Activated T-helper 9 cell treated with anti-CD3 and anti-CD28 coated beads, Interleukin-2, amount 50 U/mL, for 16 hours (primary cell): Measurements from ENCODE around the gene NKAIN2.
"Not testable (repeated sequence)": the region's sequence is repeated elsewhere in the genome, so short reads cannot be mapped to it uniquely, and the experiment has no call there.

Source experiments
- DNase-seq: peaks from one replicate; pipeline ENCODE4 v3.0.0-alpha.2; 2020; ENCODE audit warnings: low read depth

NKAIN2 gene

GRCh38 chr6:123895346-123895745, 91.7 kb downstream of the NKAIN2 start:
- no peak for DNase-seq

DNA sequence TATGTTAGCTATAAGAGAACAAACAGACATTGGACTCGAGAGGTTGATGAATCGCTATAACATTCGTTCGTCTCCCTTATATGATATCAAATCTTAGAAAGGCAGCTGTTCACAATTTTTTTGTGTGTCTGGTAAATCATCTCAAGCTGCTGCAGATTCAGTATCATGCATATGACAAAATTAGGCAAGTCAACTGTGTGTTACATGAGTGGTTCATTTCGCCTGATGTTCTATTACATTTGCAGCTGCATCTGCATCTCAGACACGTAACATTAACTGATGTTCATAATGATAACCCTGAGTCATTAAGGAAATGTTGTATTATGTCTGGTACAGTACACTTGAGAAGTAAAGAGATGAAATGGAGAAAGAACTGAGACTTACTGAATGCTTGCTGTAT, 92.1 kb downstream of the NKAIN2 start:
- DNase-seq, result no peak

GRCh38 chr6:123896869-123897268, 93.2 kb downstream of the NKAIN2 start:
- no peak for DNase-seq

GRCh38 chr6:123897965-123898364, 94.3 kb downstream of the NKAIN2 start:
- no peak for DNase-seq

DNA sequence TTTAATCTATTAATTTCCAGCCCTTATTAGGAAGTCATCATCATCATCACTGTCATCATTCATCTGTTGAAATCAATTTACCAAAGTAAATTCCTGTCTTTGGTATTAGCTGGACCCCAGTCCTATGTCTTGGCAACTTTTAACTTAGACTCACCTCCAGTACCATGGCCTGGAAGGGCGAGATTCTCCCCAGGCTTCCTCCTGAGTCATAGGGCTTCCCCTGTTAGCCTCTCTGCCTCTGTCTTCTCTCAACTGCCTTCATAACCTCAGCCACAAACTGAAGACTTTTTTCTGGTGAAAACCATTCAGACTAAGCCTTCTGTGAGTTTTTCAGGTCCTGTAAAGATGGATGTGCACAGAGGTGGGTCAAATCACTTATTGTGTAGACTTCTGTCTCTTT, 95.0 kb downstream of the NKAIN2 start:
- no peak for DNase-seq

DNA sequence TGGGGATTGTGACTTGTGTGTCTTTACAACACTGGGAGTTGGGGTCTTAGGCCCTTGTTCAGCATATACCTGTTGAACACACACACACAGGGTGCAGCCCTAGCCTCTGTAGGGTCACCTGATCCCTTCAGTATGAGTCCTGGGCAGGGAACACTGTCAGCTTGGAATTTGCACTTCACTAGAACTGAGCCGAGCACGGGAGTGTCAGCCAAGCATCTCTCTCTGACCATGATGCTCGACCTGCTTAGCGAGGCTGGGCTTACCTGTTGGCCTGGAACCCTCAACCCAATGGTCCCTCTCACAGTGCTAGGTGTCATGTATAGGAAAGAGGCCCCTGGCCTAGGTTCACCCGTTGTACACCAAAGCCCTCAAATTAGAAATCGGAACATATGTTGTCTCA, 96.1 kb downstream of the NKAIN2 start:
- no peak for DNase-seq

DNA sequence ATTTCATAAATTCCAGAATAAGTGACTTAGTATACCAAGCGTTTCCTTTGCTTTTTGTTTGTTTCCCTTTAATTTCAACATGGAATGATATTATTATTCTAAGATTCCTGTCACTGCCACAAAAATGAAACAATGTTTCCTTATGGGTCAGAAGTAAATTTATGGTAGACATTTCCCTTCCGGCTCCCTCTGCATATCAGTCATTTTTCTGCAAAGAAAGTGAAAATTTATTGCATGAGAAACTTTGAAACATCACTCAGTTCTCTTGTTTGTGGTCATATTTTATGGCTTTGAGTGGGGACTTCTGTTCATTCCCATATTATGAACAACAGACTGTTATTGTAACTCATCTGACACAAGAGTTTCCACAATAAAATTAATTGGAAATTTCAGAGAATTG, 97.8 kb downstream of the NKAIN2 start:
- no peak for DNase-seq

DNA sequence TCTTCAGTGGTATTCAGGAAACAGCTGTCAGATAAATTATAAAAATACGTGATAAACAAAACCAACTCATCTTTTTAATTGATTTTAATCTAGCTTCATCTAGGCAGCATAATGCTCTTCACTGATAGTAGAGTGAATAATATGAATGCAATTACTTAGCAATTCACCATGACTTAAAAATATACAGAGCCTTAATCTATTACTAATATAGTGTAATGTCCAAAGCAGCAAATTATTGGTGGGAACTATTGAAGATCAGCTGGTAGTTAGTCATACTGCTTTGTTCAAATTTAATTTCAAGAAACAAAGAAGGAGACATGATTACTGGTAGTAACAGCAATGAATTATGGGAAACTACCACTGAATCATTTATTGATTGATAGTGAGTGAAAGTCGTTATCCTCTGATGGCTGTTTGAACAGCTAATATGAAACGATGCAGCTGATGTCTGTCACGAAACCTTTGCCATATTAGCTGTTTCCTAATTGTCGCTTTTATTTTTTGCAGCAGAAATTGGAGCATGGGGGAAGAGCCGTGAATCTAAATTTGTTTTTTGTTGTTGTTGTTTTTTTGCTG, 99.2 kb downstream of the NKAIN2 start:
- no peak for DNase-seq

GRCh38 chr6:123904228-123904627, 100.6 kb downstream of the NKAIN2 start:
- no peak for DNase-seq

GRCh38 chr6:123908797-123909196, 105.1 kb downstream of the NKAIN2 start:
- DNase-seq, result no peak

GRCh38 chr6:123909989-123910388, 106.3 kb downstream of the NKAIN2 start:
- no peak for DNase-seq

- no peak for DNase-seq
These were observed 110.2 kb downstream of the NKAIN2 start for GRCh38 chr6:123913863-123914262.

DNA sequence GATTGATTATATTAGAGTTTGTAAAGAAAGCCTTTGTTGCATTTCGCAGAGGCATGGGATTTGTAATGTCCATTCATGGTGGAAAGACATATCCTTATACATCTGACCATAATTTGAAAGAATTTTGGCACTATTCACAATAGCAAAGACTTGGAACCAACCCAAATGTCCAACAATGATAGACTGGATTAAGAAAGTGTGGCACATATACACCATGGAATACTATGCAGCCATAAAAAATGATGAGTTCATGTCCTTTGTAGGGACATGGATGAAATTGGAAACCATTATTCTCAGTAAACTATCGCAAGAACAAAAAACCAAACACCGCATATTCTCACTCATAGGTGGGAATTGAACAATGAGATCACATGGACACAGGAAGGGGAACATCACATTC, 119.7 kb downstream of the NKAIN2 start:
- DNase-seq, result not testable (repeated sequence)

DNA sequence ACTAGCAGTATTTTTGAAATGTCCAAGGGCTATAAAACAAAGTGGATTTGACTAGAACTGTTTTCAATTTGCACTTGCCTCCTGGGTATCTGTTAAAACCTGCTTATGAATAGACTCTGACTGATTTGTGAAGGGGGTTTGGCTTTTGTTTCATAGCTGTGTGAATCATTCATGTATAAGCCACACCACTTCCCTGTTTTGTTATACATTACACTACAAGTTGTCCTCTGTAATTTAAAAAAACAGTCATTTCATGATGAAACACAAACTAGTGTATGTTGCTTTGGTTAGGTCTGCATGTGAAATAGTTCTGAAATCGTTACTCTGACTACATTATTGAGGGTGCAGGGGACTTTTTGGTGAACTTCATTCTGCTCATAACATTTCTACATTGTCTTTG, 121.7 kb downstream of the NKAIN2 start:
- DNase-seq, result no peak

GRCh38 chr6:123925842-123926399, 122.3 kb downstream of the NKAIN2 start:
- DNase-seq, result no peak

DNA sequence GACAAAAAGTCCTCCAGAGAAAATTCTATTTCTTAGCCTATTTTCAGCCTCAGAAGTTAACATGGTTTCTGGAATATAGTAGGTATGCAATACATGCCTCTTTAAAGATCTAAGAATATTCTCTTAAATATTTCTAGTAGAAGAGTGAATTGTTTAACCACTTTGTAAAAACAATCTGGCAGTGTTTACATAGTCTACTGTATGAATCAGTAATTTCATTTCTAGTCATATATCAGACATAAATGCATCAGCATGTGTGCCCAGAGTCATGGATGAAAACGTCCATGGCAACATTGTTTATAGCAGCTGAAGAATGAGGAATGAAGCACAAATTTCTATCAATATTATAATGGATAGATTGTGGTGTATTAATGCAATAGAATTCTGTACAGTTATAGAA, 124.9 kb downstream of the NKAIN2 start:
- no peak for DNase-seq

GRCh38 chr6:123931928-123932327, 128.3 kb downstream of the NKAIN2 start:
- DNase-seq, result no peak

DNA sequence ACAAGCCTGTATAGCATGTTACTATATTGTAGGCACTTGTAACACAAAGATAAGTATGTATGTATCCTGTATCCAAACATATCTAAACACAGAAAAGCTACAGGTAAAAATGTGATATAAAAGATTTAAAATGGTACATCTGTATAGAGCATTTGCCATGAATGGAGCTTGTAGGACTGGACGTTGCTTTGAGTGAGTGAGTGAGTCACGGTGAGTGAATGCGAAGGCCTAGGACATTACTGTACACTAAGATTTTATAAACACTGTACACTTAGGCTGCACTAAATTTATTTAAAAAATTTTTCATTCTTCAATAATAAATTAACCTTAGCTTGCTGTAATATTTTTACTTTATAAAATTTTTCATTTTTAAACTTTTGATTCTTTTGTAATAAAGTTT, 136.9 kb downstream of the NKAIN2 start:
- DNase-seq, result no peak

DNA sequence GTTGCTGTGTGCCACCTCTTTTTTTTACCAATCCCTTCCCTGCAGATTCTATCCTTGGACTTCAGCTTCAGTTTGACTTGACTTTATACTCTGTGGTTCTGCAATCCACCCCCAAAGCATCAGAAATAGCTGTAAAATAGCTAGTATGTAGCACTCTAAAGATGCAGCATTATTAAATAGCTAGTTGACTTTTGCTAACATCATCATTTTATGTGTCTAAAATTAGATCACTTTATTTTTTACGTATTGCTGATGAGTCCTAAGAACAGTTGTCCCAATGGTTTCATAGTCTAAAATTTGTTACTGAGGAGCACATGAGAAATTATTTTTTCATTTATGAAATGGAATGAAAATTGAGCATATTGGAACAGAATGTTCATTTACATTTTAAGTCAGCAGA, 138.2 kb downstream of the NKAIN2 start:
- no peak for DNase-seq

- DNase-seq, result no peak
These were observed 141.7 kb downstream of the NKAIN2 start for GRCh38 chr6:123945386-123945785.

- DNase-seq, result no peak
These were observed 150.3 kb downstream of the NKAIN2 start for GRCh38 chr6:123953920-123954319.

DNA sequence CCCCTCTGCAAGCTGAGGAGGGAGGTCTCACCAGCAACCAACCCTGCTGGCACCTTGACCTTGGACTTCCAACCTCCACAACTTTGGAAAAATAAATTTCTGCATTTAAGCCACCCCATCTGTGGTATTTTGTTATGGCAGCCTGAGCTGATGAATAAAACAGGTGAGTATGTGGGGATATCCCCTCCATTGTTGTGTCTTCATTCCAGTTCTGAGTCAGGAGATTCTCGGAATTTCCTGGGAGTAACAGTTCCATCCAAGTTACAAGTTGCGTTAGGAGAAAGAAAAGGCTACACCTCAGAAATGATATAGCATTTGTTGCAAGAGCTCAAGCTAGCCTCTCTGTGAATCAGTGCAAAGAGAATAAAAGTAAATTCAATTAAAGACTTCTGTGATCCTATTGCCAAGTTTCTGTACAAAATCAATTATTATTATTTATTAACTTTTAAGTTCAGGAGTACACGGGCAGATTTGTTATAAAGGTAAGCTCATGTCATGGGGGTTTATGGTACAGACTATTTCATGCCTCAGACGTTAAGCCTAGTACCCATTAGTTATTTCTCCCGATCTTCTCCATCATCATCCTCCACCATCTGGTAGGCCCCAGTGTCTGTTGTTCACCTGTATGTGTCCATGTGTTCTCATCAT, 153.0 kb downstream of the NKAIN2 start:
- DNase-seq, result no peak

- DNase-seq, result no peak
These were observed 158.8 kb downstream of the NKAIN2 start for GRCh38 chr6:123962508-123962907.

DNA sequence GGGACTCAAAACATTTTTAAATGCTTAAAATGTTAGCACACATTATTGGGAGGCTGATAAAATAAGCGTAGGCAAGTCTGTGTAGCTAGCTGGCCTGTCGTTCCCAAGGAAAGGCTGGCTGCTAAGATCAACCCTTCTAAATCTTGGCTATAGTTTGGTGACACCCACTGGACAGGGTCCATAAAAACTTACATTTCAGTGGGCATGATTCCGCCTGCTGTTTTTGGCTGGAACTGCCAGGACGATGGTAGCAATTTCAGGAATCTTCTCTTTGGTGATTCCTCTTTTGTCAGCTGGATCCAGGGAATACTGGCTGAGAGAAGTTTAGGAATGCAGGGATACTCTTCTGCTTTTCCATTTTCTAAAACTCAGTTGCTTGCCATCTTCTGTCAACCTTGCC, 162.2 kb downstream of the NKAIN2 start:
- DNase-seq, result no peak
